Fibroblast of the conjunctiva (primary cell): ENCODE data around the gene PTTG1IP.
"Not testable (repeated sequence)": the region's sequence is repeated elsewhere in the genome, so short reads cannot be mapped to it uniquely, and the experiment has no call there.

Experiments
- DNase-seq: peaks from one replicate; pipeline ENCODE4 v3.0.0-alpha.2; 2010; ENCODE audit warnings: low read depth

PTTG1IP gene

DNA sequence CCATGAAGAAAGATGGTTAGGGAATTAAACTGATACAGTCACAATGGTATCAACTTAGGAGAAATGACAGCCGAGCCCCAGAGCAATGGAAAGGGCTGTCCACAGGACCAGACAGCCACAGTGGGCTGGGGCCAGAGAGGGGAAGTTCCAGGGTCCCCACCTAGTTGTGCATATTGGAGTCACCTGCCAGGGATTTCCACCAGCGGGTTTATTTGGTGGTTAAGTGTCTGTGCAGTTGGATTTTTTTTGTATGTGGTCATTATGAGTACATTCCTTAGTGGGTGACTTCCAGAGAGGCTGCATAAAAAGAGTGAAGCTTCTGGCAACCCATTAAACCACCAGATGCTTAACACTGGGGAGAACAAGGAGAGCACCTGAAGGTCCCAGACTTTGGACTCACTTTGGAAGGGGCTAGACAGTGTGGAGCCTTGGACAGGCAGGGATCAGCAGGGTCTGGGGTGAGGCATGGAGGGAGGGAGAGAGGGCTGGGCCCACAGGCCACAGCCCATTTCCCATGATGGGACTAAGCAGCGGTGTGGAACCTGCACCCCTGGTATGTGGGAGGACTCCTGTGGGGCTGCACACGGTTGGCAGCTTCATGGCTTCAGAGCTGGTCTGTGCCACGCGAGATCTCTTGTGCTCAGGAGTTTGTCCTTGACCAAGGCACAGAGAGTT is 7.8 kb upstream of the PTTG1IP start:
- no peak for DNase-seq

DNA sequence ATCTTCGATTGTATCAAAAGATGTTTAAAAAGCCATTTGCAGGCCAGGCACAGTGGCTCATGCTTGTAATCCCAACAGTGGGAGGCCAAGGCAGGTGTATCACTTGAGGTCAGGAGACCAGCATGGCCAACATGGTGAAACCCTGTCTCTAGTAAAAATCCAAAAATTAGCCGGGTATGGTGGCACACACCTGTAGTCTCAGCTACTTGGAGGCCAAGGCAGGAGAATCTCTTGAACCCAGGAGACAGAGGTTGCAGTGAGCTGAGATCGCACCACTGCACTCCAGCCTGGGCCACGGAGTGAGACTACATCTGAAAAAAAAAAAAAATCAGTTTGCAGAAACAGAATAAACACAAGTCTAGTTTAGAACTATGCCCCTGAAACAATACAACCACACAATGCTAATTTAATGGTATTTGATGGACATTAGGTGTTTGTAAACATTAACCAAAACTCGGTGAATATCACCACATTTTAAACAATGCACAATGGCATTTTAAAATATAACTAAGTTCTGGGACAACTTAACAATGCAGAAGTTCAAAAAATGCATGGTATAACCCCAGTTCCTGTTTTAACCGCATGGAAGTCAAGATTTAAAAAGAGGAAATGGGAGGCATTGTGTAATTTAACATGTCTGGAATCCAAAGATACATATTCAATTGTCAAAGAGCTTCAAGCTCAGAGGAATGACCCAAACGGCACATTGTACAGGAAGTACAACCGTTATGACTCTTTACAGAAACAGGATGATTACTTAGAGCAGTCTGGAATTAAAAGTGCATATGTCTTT is 7.1 kb upstream of the PTTG1IP start:
- DNase-seq: no peak

GRCh38 chr21:44879238-44879637 is 5.7 kb upstream of the PTTG1IP start:
- not testable (repeated sequence) for DNase-seq

GRCh38 chr21:44878053-44878982 is 4.8 kb upstream of the PTTG1IP start:
- peak; percentile 32 for DNase-seq

GRCh38 chr21:44876849-44877575 is 3.5 kb upstream of the PTTG1IP start:
- DNase-seq: no peak

- peak; percentile 44 for DNase-seq
These were observed 1.8 kb upstream of the PTTG1IP start for GRCh38 chr21:44875316-44875700.

DNA sequence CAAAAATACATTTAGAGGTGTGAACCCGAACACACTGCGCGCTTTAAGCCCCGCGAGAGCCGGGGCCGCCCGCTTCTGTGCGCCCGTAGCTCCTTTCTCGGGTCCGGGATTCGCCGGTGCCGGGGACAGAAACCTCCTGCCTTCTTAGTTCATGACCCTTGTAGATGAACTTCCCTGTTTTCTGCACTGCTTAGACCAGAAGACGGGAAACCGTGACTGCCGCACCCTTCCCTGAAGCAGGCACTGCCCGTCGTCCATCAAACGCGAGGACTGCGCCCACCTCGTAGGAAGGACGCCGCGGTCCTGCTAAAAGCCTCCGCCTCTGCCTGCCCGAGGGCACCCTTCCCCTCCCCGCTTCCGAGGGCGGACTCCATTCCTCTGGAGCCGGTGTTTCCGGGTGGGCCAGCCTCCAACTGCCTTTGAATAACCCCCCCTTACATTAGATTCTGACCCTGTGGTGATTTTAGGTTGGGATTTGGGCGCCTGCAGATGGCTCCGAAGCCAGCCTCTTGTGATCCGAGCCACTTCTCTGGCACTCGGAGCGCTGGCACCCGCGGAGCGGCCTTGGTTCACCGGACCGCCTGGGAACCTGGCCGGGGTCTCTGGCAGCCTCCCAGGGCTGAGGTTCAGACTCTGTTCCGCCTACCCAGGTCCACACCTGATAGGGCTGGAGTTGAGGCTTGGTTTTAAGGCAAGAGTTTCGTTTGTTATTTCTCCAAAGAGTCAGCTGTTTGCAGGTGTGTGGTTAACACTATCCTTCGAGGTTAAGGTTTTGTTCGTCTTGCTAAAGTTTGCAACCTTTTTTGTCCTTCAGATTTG is 1.2 kb upstream of the PTTG1IP start:
- no peak for DNase-seq

- DNase-seq: no peak
These were observed 678 bp upstream of the PTTG1IP start for GRCh38 chr21:44874240-44874496.

DNA sequence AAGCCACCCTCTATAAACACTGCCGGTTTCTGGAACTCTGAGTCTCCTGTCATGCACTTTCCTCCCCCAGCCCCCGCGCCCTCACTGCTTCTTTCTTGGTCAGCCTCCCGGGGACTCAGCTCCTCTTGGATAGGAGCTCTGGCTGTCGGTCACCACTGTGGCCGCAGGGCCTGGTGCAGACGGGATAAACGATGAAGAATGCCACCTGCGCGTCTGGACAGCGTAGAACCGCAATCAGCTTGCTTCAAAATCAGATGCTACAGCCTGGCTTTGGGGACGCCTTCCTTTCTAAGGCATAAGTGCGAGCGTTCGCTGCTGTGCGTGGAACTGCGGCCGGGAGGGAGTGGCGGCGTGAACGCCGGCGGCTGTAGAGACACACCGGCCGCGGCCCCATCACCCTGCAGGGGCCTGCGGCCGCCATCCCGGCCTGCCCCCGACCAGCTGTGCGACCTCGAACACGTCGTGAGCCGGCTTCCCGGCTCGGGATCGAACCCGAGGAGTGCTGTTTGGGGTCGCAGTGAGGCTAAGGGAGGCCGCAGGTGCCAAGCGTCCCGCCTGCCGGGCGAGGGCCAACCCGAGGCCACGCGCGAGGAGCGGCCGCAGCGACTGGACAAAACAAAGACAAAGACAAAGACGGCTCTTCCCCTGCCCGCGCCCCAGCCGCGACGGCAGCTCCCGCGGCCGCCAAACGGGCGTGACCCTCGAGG is 688 bp downstream of the PTTG1IP start:
- no peak for DNase-seq

DNA sequence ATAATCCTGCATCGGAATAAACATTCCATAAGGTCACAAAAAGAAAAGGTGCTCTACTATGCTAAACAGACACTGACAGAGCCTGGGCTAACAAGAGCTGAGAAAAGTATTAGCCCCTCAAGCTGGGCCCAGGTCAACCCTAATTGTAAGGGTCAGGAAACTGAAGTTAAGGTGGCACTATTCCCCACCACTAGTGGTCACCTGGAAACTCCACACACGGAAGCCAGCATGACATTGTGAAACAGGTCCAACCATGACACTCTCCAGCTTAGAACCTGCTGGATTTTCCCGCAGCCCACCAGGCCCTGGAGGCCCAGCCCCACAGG is 1.2 kb downstream of the PTTG1IP start:
- no peak for DNase-seq

DNA sequence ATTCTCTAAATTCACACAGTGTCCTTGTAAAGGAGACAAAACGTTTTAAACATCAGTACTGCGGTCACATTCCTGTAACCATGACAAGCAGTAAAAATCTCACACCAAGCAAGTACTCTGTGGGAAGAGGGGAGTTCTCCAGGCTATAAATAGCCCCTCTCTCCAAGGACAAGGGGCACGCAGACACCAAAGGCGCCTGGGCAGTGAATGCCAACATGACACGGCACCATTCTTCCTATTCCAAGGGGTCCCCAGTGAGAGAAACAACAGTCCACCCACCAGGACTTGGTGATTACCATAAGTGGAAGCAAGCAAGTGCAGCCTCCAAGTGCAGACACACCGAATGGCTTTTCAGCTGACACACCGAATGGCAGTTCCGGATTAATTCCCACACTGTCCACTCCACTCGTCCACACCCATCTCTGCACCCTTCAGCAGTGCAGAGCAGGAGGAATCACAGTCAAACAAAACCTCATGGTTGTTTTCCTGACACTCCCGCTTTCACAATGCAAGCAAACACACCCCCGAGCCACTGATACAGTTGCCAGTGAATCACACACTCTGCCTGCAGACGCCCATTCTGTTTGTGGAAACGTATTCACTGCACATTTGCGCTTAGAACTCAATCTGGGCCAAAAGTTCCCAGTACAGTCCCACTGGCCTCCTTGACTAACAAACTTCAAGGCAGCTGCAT is 1.8 kb downstream of the PTTG1IP start:
- DNase-seq: peak; percentile 56

- DNase-seq: no peak
These were observed 2.6 kb downstream of the PTTG1IP start for GRCh38 chr21:44870748-44871495.

DNA sequence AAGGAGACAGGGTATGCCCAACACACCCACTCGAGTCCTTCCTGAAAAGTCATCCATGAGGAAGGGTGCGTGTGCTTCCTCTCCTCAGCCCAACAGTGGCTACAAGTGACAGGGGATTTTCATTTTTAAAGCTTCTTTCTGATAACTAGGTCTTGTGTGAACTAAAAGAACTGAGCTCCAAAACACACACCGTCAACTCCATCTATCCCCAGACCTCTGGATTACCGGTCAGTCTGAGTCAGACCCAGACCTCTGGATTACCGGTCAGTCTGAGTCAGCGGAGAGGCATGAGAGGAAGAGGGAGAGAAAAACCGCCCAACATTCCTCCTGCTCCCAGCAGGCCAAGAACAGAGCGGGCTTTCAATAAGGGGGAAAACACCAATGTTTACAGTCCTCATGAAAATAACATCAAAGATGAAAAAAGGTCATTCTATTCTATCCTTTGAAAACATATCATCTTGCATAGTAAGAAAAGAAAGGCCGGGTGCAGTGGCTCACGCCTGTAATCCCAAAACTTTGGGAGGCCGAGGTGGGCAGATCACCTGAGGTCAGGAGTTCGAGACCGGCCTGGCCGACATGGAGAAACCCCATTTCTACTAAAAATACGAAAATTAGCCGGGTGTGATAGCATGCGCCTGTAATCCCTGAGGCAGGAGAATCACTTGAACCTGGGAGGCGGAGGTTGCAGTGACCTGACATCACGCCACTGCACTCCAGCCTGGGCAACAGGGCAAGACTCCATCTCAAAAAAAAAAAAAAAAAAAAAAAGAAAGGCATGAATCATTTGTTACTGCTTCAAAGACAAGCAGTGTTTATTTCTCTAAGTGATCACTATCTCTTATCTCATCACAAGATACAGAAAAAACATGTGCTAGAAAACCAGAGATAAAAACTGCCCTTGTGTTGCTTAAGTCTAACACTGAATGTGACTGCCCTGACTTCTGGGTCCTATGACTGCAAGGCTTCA is 3.4 kb downstream of the PTTG1IP start:
- peak; percentile 86 for DNase-seq

DNA sequence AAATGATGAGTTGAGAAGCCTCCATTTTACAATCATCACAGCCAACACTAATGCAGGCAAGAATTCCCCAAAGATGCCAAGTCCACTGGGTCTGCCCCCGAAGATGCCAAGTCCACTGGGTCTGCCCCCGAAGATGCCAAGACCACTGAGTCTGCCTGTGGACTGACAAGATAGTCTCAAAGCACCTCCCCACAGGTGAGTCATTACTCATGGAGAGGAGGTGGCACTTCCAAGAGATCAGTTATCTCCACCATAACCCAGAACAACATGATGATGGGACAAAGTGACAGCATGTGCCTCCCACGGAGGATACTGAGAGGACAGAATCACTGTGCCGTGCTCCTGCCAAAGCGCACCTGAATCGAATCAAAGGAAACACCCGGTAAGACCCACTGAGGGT is 4.8 kb downstream of the PTTG1IP start:
- DNase-seq: no peak

DNA sequence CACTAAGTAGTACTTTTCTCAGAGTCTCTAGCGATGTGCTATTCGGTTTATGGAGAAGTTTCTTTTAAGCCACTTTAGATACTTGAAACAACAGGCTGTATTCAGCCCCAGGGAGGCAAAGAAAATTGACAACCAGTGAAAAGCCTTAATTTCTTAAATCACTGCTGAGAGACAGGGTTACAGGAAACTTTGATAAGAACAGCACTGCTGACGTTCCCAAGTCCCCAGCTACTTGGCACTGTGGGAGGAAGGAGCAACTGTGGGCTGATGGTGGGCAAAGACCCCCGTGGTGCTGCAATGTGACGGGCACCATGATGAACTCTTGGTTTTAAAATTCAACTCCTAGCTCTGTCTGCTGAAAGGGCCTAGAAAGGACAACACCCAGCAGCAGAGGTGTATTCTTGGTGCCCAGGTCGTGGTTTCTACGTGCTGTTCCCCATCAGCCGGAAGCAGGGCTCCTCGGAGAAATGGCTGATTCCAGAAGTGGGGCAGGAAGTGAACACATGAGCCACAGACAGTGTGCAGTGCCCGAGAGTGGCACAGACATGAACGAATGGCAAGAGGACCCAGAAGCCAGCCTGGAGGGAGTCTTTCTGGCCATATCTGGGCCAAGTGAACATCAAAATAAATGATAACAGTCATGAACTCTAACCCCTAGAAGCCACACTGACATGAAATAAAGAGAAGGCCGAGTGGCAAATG is 5.3 kb downstream of the PTTG1IP start:
- DNase-seq: no peak

GRCh38 chr21:44867464-44867863 is 6.0 kb downstream of the PTTG1IP start:
- DNase-seq: no peak

DNA sequence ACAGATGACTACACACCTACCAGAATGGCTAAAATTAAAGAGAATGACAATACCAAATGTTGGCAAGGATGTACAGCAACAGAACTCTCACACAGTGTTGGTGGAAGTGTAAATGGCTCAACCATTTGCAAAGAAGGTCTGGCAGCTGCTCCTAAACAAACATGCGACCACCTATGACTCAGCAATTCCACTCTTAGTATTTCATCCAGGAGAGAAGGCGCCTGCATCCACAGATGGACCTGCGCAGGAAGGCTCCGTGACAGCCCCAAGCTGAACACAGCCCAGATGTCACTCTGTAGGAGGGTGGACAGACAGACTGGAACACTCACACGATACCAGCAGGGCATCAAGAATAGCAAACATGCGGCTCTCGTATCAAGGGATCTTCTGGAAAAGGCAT is 6.7 kb downstream of the PTTG1IP start:
- DNase-seq: peak; percentile 39
